ENCODE measurements around the gene ARMC5.

Gene ARMC5

DNA sequence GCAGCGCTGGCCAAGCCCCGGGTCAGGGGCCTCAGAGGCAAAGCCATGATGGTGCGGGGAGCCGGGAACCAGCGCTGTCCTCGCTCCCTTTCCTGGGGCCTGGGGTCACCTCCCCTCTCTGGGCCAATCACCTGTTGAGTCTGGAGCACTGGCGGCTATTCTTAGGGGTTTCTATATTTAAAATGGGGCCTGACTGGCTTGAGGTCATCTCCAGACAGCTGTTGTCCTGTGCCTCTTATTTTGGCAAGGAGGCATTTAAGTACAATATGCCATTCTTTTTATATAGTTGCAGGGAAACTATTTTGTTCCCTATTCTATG, 31.1 kb upstream of the ARMC5 start, which contains the start of gene COX6A2 (continued):
- TF ChIP-seq, protein P1, sequence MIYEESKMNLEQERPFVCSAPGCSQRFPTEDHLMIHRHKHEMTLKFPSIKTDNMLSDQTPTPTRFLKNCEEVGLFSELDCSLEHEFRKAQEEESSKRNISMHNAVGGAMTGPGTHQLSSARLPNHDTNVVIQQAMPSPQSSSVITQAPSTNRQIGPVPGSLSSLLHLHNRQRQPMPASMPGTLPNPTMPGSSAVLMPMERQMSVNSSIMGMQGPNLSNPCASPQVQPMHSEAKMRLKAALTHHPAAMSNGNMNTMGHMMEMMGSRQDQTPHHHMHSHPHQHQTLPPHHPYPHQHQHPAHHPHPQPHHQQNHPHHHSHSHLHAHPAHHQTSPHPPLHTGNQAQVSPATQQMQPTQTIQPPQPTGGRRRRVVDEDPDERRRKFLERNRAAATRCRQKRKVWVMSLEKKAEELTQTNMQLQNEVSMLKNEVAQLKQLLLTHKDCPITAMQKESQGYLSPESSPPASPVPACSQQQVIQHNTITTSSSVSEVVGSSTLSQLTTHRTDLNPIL (CRISPR knock-in tag; IDR thresholded peaks at IDR 0.05; ENCODE audit: low read depth), result no peak
- no peak for TF ChIP-seq ZFP3 (CRISPR knock-in tag; IDR thresholded peaks at IDR 0.05)
- TF ChIP-seq POU6F1 (CRISPR knock-in tag; IDR thresholded peaks at IDR 0.05; ENCODE audit: borderline replicate concordance, low read depth), result no peak
- TF ChIP-seq ISL1 (CRISPR knock-in tag; IDR thresholded peaks at IDR 0.05), result no peak
- no peak for TF ChIP-seq ZNF8 (CRISPR knock-in tag; IDR thresholded peaks at IDR 0.05)
- no peak for TF ChIP-seq RARB (CRISPR knock-in tag; IDR thresholded peaks at IDR 0.05)

- no peak; the same call in 2 of the 3 replicates for ATAC-seq
- TF ChIP-seq SNAI2 (CRISPR knock-in tag; IDR thresholded peaks at IDR 0.05) (no peak), OSR1 (CRISPR knock-in tag; IDR thresholded peaks at IDR 0.05) (no peak), ESRRG (CRISPR knock-in tag; IDR thresholded peaks at IDR 0.05) (no peak), GLIS3 (CRISPR knock-in tag; IDR thresholded peaks at IDR 0.05) (no peak), ZFP30 (CRISPR knock-in tag; IDR thresholded peaks at IDR 0.05) (no peak), POU6F1 (CRISPR knock-in tag; IDR thresholded peaks at IDR 0.05; ENCODE audit: borderline replicate concordance, low read depth) (no peak), ZNF8 (CRISPR knock-in tag; IDR thresholded peaks at IDR 0.05) (no peak), ISL1 (CRISPR knock-in tag; IDR thresholded peaks at IDR 0.05) (no peak), ZFP3 (CRISPR knock-in tag; IDR thresholded peaks at IDR 0.05) (no peak), TCF4 (CRISPR knock-in tag; IDR thresholded peaks at IDR 0.05; ENCODE audit: borderline replicate concordance) (no peak)
- TF ChIP-seq, protein P2, sequence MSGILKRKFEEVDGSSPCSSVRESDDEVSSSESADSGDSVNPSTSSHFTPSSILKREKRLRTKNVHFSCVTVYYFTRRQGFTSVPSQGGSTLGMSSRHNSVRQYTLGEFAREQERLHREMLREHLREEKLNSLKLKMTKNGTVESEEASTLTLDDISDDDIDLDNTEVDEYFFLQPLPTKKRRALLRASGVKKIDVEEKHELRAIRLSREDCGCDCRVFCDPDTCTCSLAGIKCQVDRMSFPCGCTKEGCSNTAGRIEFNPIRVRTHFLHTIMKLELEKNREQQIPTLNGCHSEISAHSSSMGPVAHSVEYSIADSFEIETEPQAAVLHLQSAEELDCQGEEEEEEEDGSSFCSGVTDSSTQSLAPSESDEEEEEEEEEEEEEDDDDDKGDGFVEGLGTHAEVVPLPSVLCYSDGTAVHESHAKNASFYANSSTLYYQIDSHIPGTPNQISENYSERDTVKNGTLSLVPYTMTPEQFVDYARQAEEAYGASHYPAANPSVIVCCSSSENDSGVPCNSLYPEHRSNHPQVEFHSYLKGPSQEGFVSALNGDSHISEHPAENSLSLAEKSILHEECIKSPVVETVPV (CRISPR knock-in tag; IDR thresholded peaks at IDR 0.05), result no peak
Observed at GRCh38 chr16:31428638-31429247, 30.6 kb upstream of the ARMC5 start.

DNA sequence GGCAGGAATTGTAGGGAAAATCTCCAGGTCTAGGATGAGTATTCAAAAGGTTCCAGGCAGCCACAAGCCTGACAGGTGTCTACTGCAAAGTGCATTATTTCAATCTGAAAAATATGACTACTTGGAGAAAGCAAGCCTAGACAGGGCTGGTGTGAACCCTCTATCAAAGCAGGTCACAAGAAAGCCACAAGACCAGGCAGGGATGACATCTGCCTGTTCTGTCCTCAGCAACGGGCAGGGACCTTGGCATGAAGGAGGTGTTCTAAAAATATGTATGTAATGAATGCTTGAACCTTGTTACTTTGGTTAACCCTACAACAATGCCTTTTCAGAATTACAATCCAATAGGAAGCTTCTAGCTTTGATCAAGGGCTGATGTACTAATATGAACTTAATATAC, 30.0 kb upstream of the ARMC5 start:
- TF ChIP-seq SNAI2 (CRISPR knock-in tag; IDR thresholded peaks at IDR 0.05) (no peak), ZNF565 (CRISPR knock-in tag; conservative IDR thresholded peaks at IDR 0.05; ENCODE audit: low read depth) (no peak), ESRRG (CRISPR knock-in tag; IDR thresholded peaks at IDR 0.05) (no peak), ZFP30 (CRISPR knock-in tag; IDR thresholded peaks at IDR 0.05) (no peak), POU6F1 (CRISPR knock-in tag; IDR thresholded peaks at IDR 0.05; ENCODE audit: borderline replicate concordance, low read depth) (no peak), ISL1 (CRISPR knock-in tag; IDR thresholded peaks at IDR 0.05) (no peak), ZFP3 (CRISPR knock-in tag; IDR thresholded peaks at IDR 0.05) (no peak), GLIS3 (CRISPR knock-in tag; IDR thresholded peaks at IDR 0.05) (no peak), RARB (CRISPR knock-in tag; IDR thresholded peaks at IDR 0.05) (no peak), PPARA (CRISPR knock-in tag; IDR thresholded peaks at IDR 0.05; ENCODE audit: borderline replicate concordance) (no peak), OSR1 (CRISPR knock-in tag; IDR thresholded peaks at IDR 0.05) (no peak)
- TF ChIP-seq, protein P1 (CRISPR knock-in tag; IDR thresholded peaks at IDR 0.05; ENCODE audit: low read depth), result no peak
- TF ChIP-seq, protein P3, sequence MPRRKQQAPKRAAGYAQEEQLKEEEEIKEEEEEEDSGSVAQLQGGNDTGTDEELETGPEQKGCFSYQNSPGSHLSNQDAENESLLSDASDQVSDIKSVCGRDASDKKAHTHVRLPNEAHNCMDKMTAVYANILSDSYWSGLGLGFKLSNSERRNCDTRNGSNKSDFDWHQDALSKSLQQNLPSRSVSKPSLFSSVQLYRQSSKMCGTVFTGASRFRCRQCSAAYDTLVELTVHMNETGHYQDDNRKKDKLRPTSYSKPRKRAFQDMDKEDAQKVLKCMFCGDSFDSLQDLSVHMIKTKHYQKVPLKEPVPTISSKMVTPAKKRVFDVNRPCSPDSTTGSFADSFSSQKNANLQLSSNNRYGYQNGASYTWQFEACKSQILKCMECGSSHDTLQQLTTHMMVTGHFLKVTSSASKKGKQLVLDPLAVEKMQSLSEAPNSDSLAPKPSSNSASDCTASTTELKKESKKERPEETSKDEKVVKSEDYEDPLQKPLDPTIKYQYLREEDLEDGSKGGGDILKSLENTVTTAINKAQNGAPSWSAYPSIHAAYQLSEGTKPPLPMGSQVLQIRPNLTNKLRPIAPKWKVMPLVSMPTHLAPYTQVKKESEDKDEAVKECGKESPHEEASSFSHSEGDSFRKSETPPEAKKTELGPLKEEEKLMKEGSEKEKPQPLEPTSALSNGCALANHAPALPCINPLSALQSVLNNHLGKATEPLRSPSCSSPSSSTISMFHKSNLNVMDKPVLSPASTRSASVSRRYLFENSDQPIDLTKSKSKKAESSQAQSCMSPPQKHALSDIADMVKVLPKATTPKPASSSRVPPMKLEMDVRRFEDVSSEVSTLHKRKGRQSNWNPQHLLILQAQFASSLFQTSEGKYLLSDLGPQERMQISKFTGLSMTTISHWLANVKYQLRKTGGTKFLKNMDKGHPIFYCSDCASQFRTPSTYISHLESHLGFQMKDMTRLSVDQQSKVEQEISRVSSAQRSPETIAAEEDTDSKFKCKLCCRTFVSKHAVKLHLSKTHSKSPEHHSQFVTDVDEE (CRISPR knock-in tag; IDR thresholded peaks at IDR 0.05), result no peak
- ATAC-seq, result no peak
